Measurements from ENCODE around the gene TMED4. TPM values are rescaled to one million over a fixed set of nuclear protein-coding genes. Genes with fewer than 3 reads are reported as not detected.

Gene TMED4
- total RNA-seq, 1 donor from 2014 or later, result 88.9 TPM

DNA sequence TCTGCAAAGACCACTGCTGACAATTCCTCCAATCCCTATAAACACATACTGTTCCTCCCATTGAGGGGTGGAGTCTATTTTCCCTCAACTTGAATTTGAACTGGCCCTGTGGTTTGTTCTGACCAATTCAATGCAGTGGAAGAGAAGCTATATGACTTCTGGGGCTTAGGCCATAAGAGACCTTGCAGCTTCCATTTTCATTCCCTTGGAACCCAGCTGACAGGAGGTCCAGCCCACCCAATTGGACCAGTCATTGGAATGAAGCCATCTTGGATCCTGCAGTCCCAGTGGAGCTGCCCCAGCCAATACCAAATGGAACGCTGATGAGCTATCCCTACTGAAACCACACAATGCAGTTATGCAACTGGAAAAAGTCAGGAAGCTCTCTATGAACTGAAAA lies 8.9 kb upstream of the TMED4 start:
- H3K4me1 Mint-ChIP-seq, result no peaks in the 10 kb centered on the region
- DNase-seq (ENCODE audit: low read depth, low spot score), result no peak
- peaks cover 29% of the 10 kb centered on the region for H3K27me3 Mint-ChIP-seq (ENCODE audit: low read depth)
- H3K36me3 Mint-ChIP-seq (ENCODE audit: low read depth), result no peaks in the 10 kb centered on the region
- no peak overlapping the region for H3K27ac Mint-ChIP-seq (ENCODE audit: unreplicated experiment)
- H3K9me3 Mint-ChIP-seq, result no peaks in the 10 kb centered on the region
- H3K4me3 Mint-ChIP-seq, result no peak overlapping the region
- TF ChIP-seq, protein P1, sequence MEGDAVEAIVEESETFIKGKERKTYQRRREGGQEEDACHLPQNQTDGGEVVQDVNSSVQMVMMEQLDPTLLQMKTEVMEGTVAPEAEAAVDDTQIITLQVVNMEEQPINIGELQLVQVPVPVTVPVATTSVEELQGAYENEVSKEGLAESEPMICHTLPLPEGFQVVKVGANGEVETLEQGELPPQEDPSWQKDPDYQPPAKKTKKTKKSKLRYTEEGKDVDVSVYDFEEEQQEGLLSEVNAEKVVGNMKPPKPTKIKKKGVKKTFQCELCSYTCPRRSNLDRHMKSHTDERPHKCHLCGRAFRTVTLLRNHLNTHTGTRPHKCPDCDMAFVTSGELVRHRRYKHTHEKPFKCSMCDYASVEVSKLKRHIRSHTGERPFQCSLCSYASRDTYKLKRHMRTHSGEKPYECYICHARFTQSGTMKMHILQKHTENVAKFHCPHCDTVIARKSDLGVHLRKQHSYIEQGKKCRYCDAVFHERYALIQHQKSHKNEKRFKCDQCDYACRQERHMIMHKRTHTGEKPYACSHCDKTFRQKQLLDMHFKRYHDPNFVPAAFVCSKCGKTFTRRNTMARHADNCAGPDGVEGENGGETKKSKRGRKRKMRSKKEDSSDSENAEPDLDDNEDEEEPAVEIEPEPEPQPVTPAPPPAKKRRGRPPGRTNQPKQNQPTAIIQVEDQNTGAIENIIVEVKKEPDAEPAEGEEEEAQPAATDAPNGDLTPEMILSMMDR (conservative IDR thresholded peaks at IDR 0.05), result no peak

DNA sequence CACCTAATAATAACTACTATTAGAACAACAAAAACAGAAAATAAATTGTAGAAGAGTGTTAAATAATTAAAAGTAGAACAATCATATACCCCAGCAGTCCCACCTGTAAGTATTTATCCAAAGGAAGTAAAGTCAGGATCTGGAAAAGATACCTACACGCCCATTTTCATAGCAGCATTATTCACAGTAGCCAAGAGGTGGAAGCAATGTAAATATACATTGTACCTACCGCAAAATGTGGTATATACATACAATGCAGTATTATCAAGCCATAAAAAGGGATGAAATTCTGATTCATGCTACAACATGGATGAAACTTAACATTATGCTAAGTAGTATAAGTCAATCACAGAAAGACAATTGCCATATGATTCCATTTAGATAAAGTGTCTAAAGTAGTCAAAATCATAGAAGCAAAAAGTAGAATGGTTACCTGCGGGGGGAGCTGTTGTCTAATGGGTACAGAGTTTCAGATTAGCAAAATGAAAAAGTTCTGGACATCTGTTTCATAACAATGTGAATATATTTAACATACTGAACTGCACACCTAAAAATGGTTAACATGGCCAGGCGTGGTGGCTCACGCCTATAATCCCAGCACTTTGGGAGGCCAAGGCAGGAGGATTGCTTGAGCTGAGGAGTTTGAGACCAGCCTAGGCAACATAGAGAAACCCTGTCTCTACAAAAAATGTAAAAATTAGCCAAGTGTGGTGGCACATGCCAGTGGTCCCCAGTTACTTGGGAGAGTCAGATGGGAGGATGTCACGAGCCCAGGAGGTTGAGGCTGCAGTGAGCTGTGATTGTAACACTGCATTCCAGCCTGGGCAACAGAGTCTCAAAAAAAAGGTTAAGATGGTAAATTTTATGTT lies 6.0 kb upstream of the TMED4 start:
- TF ChIP-seq, protein P1 (conservative IDR thresholded peaks at IDR 0.05), result peak; percentile 74
- Mint-ChIP-seq H3K4me1 (no peaks in the 10 kb centered on the region), H3K36me3 (ENCODE audit: low read depth) (no peaks in the 10 kb centered on the region), H3K27ac (ENCODE audit: unreplicated experiment) (no peak overlapping the region), H3K9me3 (no peaks in the 10 kb centered on the region), H3K4me3 (no peak overlapping the region), H3K27me3 (ENCODE audit: low read depth) (peaks cover 34% of the 10 kb centered on the region)
- DNase-seq (ENCODE audit: low read depth, low spot score), result no peak

DNA sequence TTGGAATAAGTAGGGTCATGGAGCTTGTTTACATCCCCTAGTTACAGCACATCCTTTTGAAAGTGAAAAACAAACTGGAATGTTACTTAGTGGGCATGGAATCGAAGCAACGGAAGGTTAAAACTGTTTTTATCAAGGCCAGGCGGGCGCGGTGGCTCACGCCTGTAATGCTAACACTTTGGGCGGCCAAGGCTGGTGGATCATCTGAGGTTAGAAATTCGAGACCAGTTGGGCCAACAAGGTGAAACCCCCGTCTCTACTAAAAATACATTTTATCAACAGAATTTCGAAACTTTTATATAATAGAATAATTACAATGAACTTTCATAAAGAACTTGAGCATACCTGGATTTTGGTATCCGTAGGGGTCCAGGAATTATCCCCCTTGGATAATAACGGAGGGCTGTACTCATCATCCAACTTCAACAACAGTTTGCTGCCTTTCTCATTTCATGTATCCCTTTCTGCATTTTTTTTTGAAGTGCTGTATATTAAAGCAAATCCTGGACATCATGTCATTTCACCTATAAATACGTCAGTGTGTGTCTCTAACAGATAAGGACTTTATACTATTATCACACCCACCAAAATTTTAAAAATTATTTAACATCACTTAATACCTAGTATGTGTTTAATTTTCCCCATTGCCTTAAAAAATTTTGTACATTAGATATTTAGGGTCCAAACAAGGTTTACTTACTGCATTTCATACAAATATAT lies 1.3 kb upstream of the TMED4 start:
- peaks cover 7% of the 10 kb centered on the region for H3K36me3 Mint-ChIP-seq (ENCODE audit: low read depth)
- H3K27ac Mint-ChIP-seq (ENCODE audit: unreplicated experiment), result peak overlapping the region; percentile 97
- no peak for DNase-seq (ENCODE audit: low read depth, low spot score)
- H3K4me3 Mint-ChIP-seq, result peak overlapping the region; percentile 96
- TF ChIP-seq, protein P1 (conservative IDR thresholded peaks at IDR 0.05), result no peak
- H3K4me1 Mint-ChIP-seq, result peaks cover 23% of the 10 kb centered on the region
- H3K27me3 Mint-ChIP-seq (ENCODE audit: low read depth), result peaks cover 31% of the 10 kb centered on the region
- no peaks in the 10 kb centered on the region for H3K9me3 Mint-ChIP-seq

DNA sequence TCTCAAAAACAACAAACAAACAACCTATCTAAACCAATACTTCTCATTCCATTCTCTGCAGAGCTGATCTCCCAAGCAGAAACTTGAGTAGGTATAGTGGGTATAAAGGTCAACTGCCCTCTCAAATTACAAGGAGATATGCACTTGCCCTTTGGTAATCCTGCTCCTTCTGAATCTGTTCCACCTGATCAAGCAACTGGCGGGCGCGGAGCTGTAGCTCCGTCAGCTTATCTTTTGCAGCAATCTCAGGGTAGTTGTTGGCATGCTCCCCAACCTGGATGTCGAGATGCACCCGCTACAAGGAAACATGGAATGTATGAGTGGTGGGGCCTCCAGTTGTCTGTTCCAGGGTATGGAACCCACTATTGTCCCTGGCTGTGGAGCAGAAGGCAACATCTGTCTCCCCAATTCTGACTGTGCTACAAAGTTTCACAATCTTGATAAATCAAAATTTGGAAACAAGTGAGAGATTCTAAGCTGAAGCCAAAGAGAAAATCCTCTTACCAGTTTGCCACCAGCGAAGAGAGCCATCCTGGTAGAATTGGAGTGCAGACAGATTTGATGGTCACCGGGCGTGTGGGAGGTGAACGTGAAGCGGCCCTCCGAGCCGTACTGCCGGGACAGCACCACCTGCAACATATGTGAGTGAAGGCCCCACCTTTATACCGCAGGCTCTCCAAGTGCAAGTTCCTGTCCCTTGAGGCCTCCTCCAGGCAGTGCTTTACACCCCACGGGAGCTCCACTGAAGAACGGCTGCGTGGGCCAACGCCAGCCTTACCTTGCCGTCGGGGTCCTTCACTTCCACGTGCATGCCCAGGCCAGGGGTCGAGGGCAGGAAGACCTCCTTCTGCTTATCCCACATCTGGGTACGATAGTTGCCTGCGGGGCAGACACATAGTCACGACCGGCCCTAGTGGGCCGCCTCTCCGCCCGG lies 819 bp downstream of the TMED4 start:
- TF ChIP-seq, protein P1 (conservative IDR thresholded peaks at IDR 0.05), result no peak
- Mint-ChIP-seq H3K27ac (ENCODE audit: unreplicated experiment) (peak overlapping the region; percentile 89), H3K4me3 (peak overlapping the region; percentile 96), H3K27me3 (ENCODE audit: low read depth) (peaks cover 25% of the 10 kb centered on the region), H3K36me3 (ENCODE audit: low read depth) (peaks cover 8% of the 10 kb centered on the region), H3K4me1 (peaks cover 24% of the 10 kb centered on the region), H3K9me3 (no peaks in the 10 kb centered on the region)
- DNase-seq (ENCODE audit: low read depth, low spot score), result no peak

DNA sequence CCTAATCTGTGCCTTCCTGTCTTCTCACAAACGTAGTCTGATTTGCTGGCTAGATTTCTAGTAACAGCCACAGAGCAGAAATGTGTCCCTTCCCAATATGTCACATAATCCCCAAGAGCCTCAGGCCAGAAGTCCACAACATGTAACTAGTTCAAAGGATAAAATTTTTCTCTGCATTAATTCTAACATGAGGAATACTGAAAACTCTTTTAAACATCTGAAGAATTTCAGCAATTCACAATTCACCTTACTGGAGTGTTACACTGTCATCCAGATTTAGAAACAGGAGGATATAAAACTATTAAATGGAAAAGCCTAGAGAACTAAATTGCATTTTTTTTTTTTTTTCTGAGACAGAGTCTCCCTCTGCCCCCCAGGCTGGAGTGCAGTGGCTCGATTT lies 5.8 kb downstream of the TMED4 start:
- Mint-ChIP-seq H3K36me3 (ENCODE audit: low read depth) (peaks cover 20% of the 10 kb centered on the region), H3K4me3 (peak overlapping the region; percentile 97), H3K27me3 (ENCODE audit: low read depth) (no peaks in the 10 kb centered on the region), H3K27ac (ENCODE audit: unreplicated experiment) (no peak overlapping the region), H3K4me1 (peaks cover 46% of the 10 kb centered on the region), H3K9me3 (no peaks in the 10 kb centered on the region)
- DNase-seq (ENCODE audit: low read depth, low spot score), result no peak
- TF ChIP-seq, protein P1 (conservative IDR thresholded peaks at IDR 0.05), result no peak

Data from neural crest cell (in vitro differentiated cells).